PC-9 (cell line): ENCODE results near the gene FOSL2. TPM values are rescaled to one million over a fixed set of nuclear protein-coding genes. Genes with fewer than 3 reads are reported as not detected.

Experiments
- BruUV-seq: library from RNA; stranded (reverse); fragments of 400-500 nt; replicated peaks from 2 replicates; lab custom pipeline; 2021; lab: Mats Ljungman, UMichigan
- CTCF ChIA-PET: fragments of 300-600 bp; sonication (Branson Sonifier 250); formaldehyde crosslinking; loops from one replicate; lab custom pipeline; 2022; ENCODE audit warnings: antibody characterized with exemption; lab: Charles Lee
- POLR2A ChIA-PET: fragments of 300-600 bp; sonication (Branson Sonifier 250); formaldehyde crosslinking; loops from one replicate; lab custom pipeline; 2022; ENCODE audit warnings: antibody characterized with exemption; ENCODE audit not compliant: unreplicated experiment; lab: Charles Lee
- DNase-seq, 2 experiments: peaks; one replicate each; pipeline versions ENCODE4 v3.0.0 to v3.0.0-alpha.2; 2015 to 2022; ENCODE audit warnings: mixed read lengths in 1 of 2
- H2AFZ ChIP-seq: fragments of 200-600 bp; sonication (generic); 2 replicates; pipeline ENCODE4 v1.8.1; 2017; ENCODE audit warnings: antibody characterized with exemption
- H3F3A ChIP-seq: fragments of 200-600 bp; sonication (generic); 2 replicates; pipeline ENCODE4 v1.8.1; 2017; ENCODE audit warnings: antibody characterized with exemption, mild to moderate bottlenecking, low read depth; ENCODE audit not compliant: insufficient read depth
- H3K27ac ChIP-seq: fragments of 200-600 bp; sonication (generic); 2 replicates; pipeline ENCODE4 v1.6.1; 2016; ENCODE audit warnings: mixed run types
- H3K27me3 ChIP-seq: fragments of 200-600 bp; sonication (generic); 2 replicates; pipeline ENCODE4 v1.6.1; 2016; ENCODE audit warnings: low read depth, mixed run types; ENCODE audit not compliant: insufficient read depth
- H3K36me3 ChIP-seq: fragments of 200-600 bp; sonication (generic); 2 replicates; pipeline ENCODE4 v1.6.1; 2016; ENCODE audit warnings: low read depth, mixed run types
- H3K4me1 ChIP-seq: fragments of 200-600 bp; sonication (generic); replicated peaks from 2 replicates; pipeline ENCODE4 v1.6.1; 2016; ENCODE audit warnings: mixed run types; ENCODE audit not compliant: insufficient read depth
- H3K4me2 ChIP-seq: fragments of 200-600 bp; sonication (generic); 2 replicates; pipeline ENCODE4 v1.6.1; 2017; ENCODE audit warnings: mixed run types
- H3K4me3 ChIP-seq: fragments of 200-600 bp; sonication (generic); 2 replicates; pipeline ENCODE4 v1.6.1; 2016; ENCODE audit warnings: mixed run types
- H3K79me2 ChIP-seq: fragments of 200-600 bp; sonication (generic); 2 replicates; pipeline ENCODE4 v1.6.1; 2017; ENCODE audit warnings: low read depth, mixed run types
- H3K9me2 ChIP-seq: fragments of 200-600 bp; sonication (generic); 2 replicates; pipeline ENCODE4 v1.8.1; 2017; ENCODE audit warnings: mild to moderate bottlenecking; ENCODE audit not compliant: insufficient read depth
- H3K9me3 ChIP-seq: fragments of 200-600 bp; sonication (generic); 2 replicates; pipeline ENCODE4 v1.8.1; 2016; ENCODE audit warnings: low read depth; ENCODE audit not compliant: insufficient read depth
- H4K20me1 ChIP-seq: fragments of 200-600 bp; sonication (generic); 2 replicates; pipeline ENCODE4 v1.8.1; 2017; ENCODE audit not compliant: insufficient read depth
- CTCF ChIP-seq: fragments of 200-600 bp; sonication (generic); conservative IDR thresholded peaks from 2 replicates; pipeline ENCODE4 v1.6.1; 2017; ENCODE audit warnings: mixed run types, antibody characterized with exemption, mild to moderate bottlenecking, moderate library complexity
- EZH2 ChIP-seq: fragments of 200-600 bp; sonication (generic); IDR thresholded peaks from 2 replicates; pipeline ENCODE4 v1.8.0; 2017; ENCODE audit warnings: antibody characterized with exemption, low read depth
- intact Hi-C: fragments of 100-400 bp; cut with micrococcal nuclease; formaldehyde crosslinking; loops from one replicate; pipeline ENCODE4 v1.10.0; 2022; ENCODE audit not compliant: unreplicated experiment
- total RNA-seq: library from RNA; stranded (reverse); gene quantifications from 2 replicates; pipeline ENCODE4 v1.2.3, GENCODE V29; 2021

The FOSL2 gene
- total RNA-seq, 1 experiment from 2014 or later: 60.0 TPM

- Histone ChIP-seq H3K27me3 (no peaks in the 10 kb centered on the region), H3K79me2 (peaks cover 99% of the 10 kb centered on the region), H2AFZ (no peak overlapping the region), H3K27ac (no peak overlapping the region), H3K4me1 (peaks cover 14% of the 10 kb centered on the region), H3K4me2 (no peak overlapping the region), H3K36me3 (peaks cover 82% of the 10 kb centered on the region), H3K9me3 (no peaks in the 10 kb centered on the region), H3K9me2 (no peaks in the 10 kb centered on the region), H4K20me1 (peaks cover 78% of the 10 kb centered on the region), H3K4me3 (no peak overlapping the region), H3F3A (peaks cover 46% of the 10 kb centered on the region)
- BruUV-seq: no TSS peak
- TF ChIP-seq CTCF (no peak), EZH2 (no peak)
- ChIA-PET POLR2A (no interaction called here), CTCF (no interaction called here)
- no peak for DNase-seq
- intact Hi-C loops: no loop called here
Measured at GRCh38 chr2:28400419-28400818, 7.8 kb downstream of the FOSL2 start.

GRCh38 chr2:28400921-28401320, 8.3 kb downstream of the FOSL2 start:
- Histone ChIP-seq H3K9me2 (no peaks in the 10 kb centered on the region), H3K4me3 (no peak overlapping the region), H3K9me3 (no peaks in the 10 kb centered on the region), H3K36me3 (peaks cover 81% of the 10 kb centered on the region), H3K4me2 (no peak overlapping the region), H4K20me1 (peaks cover 83% of the 10 kb centered on the region), H3K27me3 (no peaks in the 10 kb centered on the region), H2AFZ (no peak overlapping the region), H3K27ac (no peak overlapping the region), H3K4me1 (peaks cover 14% of the 10 kb centered on the region), H3F3A (peaks cover 44% of the 10 kb centered on the region), H3K79me2 (peaks cover 98% of the 10 kb centered on the region)
- CTCF ChIA-PET: interaction anchor here (0.6 kb wide), 1 partner anchor 99 kb away, joined by 3 read pairs; no protein-coding TSS in a partner anchor
- no peak for TF ChIP-seq EZH2
- no peak for TF ChIP-seq CTCF
- POLR2A ChIA-PET: no interaction called here
- DNase-seq: no peak
- intact Hi-C loops: no loop called here
- BruUV-seq: no TSS peak

- Histone ChIP-seq H3K27me3 (no peaks in the 10 kb centered on the region), H3K4me2 (no peak overlapping the region), H3K27ac (no peak overlapping the region), H3K4me3 (no peak overlapping the region), H3K9me2 (no peaks in the 10 kb centered on the region), H3K79me2 (peaks cover 98% of the 10 kb centered on the region), H2AFZ (no peak overlapping the region), H4K20me1 (peaks cover 88% of the 10 kb centered on the region), H3K36me3 (peaks cover 80% of the 10 kb centered on the region), H3K4me1 (peaks cover 14% of the 10 kb centered on the region), H3F3A (peaks cover 44% of the 10 kb centered on the region), H3K9me3 (no peaks in the 10 kb centered on the region)
- DNase-seq: no peak
- ChIA-PET CTCF (interaction anchor here (0.6 kb wide), 1 partner anchor 99 kb away, joined by 3 read pairs; no protein-coding TSS in a partner anchor), POLR2A (no interaction called here)
- no peak for TF ChIP-seq CTCF
- no peak for TF ChIP-seq EZH2
- intact Hi-C loops: no loop called here
- no TSS peak for BruUV-seq
Measured at GRCh38 chr2:28401411-28401810, 8.8 kb downstream of the FOSL2 start.
